Memory B cell (primary cell): ENCODE measurements around the gene COL25A1.
A peak's percentile ranks its signal among the peaks of the same experiment; 100 is the strongest.

Source experiments
- ATAC-seq: fragments of 150-1000 bp; cut with Tn5 transposase; 2 replicates; pipeline ENCODE4 v1.10.0; 2021; ENCODE audit warnings: low read depth, mild to moderate bottlenecking, moderate library complexity
- DNase-seq, 2 donors: peaks; one replicate each; pipeline ENCODE4 v3.0.0; 2022; ENCODE audit warnings: low spot score in 2 of 2
- H3K27ac Mint-ChIP-seq: one replicate; pipeline ENCODE4 v1.8.0; 2022; ENCODE audit warnings: mild to moderate bottlenecking, moderate library complexity, mixed read lengths
- H3K27me3 Mint-ChIP-seq: one replicate; pipeline ENCODE4 v1.8.0; 2022; ENCODE audit warnings: mixed read lengths
- H3K36me3 Mint-ChIP-seq: one replicate; pipeline ENCODE4 v1.8.0; 2022; ENCODE audit warnings: mild to moderate bottlenecking, mixed read lengths
- H3K4me1 Mint-ChIP-seq: one replicate; pipeline ENCODE4 v1.8.0; 2022; ENCODE audit warnings: mixed read lengths
- H3K4me3 Mint-ChIP-seq: one replicate; pipeline ENCODE4 v1.8.0; 2022; ENCODE audit warnings: mild to moderate bottlenecking, moderate library complexity, mixed read lengths
- H3K9me3 Mint-ChIP-seq: one replicate; pipeline ENCODE4 v1.8.0; 2022; ENCODE audit warnings: mixed read lengths

The COL25A1 gene

DNA sequence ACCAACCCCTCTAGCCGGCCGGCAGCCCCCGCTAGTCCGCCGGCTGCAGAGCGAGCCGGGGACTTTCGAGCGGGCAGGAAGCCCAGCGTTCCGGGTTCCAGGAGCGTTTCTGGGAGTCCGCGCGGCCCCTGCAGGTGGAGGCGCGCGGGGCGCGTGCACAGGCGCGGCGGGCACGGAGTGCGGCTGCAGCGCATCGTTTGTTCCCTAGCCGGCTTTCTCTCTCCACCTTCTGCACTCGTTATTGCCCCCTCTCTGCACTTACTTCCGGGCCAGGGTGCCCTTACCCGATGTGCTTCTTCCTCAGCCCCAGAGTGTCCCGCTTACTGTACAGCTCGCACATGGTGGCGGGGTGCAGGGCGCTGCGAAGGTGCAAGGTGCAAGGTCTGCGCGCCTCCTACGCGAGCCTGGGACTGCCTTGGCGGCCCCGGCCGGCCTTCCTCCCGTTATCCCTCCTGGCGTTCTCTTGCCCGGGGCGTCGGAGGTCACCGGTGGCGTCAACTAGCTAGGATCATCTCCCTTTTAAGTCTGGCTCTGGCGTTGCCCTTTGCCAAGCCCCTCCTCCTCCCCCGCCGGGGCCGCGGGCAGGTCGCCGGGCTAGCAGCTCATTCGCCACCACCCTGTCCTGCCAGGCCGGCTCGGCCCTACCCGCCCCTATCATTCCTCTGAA is 539.8 kb downstream of the COL25A1 start, which contains the start of gene ETNPPL:
TSS of gene ETNPPL (minus strand) at position 495 of the 667 bp plus-strand sequence. CDS start at position 340, 155 bp downstream.
- Mint-ChIP-seq H3K27me3 (peaks cover 13% of the 10 kb centered on the region), H3K9me3 (no peaks in the 10 kb centered on the region), H3K36me3 (peaks cover 2% of the 10 kb centered on the region), H3K4me3 (peak within 1 kb of the TSS; percentile 76), H3K4me1 (peaks cover 8% of the 10 kb centered on the region), H3K27ac (no peak within 1 kb of the TSS)
- ATAC-seq (no peak), DNase-seq (peak in 1 of 2 donors; percentile 11)
